Natural killer cell (primary cell): ENCODE measurements around the gene RTTN. TPM values are rescaled to one million over a fixed set of nuclear protein-coding genes. Genes with fewer than 3 reads are reported as not detected.

Source experiments
- ATAC-seq, 3 donors: fragments of 150-1000 bp in 2 of 3; fragments of 200-7000 bp in 1 of 3; cut with Tn5 transposase; 1 replicate in 1 of 3; 2 replicates in 2 of 3; pipeline ENCODE4 v1.10.0; 2021; ENCODE audit warnings: mild to moderate bottlenecking in 2 of 3, moderate library complexity in 2 of 3
- DNase-seq, 2 donors: peaks; one replicate each; pipeline versions ENCODE4 v3.0.0 to v3.0.0-alpha.2; 2013 to 2021; ENCODE audit warnings: mixed read lengths in 1 of 2
- H3K27ac ChIP-seq: one replicate; pipeline ENCODE4 v1.5.1; 2013; ENCODE audit warnings: mild to moderate bottlenecking, low read length
- H3K27me3 ChIP-seq: one replicate; pipeline ENCODE4 v1.6.1; 2013; ENCODE audit warnings: low read length; ENCODE audit not compliant: control insufficient read depth, insufficient read depth
- H3K36me3 ChIP-seq: one replicate; pipeline ENCODE4 v1.6.1; 2013; ENCODE audit warnings: low read length; ENCODE audit not compliant: control insufficient read depth, insufficient read depth
- H3K4me1 ChIP-seq: one replicate; pipeline ENCODE4 v1.6.1; 2013; ENCODE audit warnings: low read length; ENCODE audit not compliant: control insufficient read depth, insufficient read depth
- H3K4me3 ChIP-seq: one replicate; pipeline ENCODE4 v1.5.1; 2013; ENCODE audit warnings: low read length
- H3K9me3 ChIP-seq: one replicate; pipeline ENCODE4 v1.6.1; 2013; ENCODE audit warnings: low read length; ENCODE audit not compliant: control insufficient read depth, insufficient read depth
- H3K27ac Mint-ChIP-seq, 2 donors: one replicate each; pipeline ENCODE4 v1.8.0; 2022; ENCODE audit warnings: mild to moderate bottlenecking in 2 of 2, mixed read lengths in 2 of 2, moderate library complexity in 1 of 2
- H3K27me3 Mint-ChIP-seq, 2 donors: one replicate each; pipeline ENCODE4 v1.8.0; 2022; ENCODE audit warnings: low read depth in 2 of 2, mixed read lengths in 2 of 2
- H3K36me3 Mint-ChIP-seq: one replicate; pipeline ENCODE4 v1.8.0; 2022; ENCODE audit warnings: mixed read lengths
- H3K4me1 Mint-ChIP-seq, 2 donors: one replicate each; pipeline ENCODE4 v1.8.0; 2022; ENCODE audit warnings: mixed read lengths in 2 of 2
- H3K4me3 Mint-ChIP-seq: one replicate; pipeline ENCODE4 v1.8.0; 2022; ENCODE audit warnings: mild to moderate bottlenecking, moderate library complexity, mixed read lengths
- H3K9me3 Mint-ChIP-seq, 2 donors: one replicate each; pipeline ENCODE4 v1.8.0; 2022; ENCODE audit warnings: mixed read lengths in 2 of 2
- WGBS: methylation state at CpG from one replicate; pipeline ENCODE4 v1.1.7; 2013; ENCODE audit warnings: missing lambda C conversion rate; ENCODE audit not compliant: insufficient coverage; 5-methylcytosine and 5-hydroxymethylcytosine counted together
- intact Hi-C: fragments of 100-400 bp; cut with micrococcal nuclease; formaldehyde crosslinking; loops from one replicate; pipeline ENCODE4 v1.14.2; 2022
- total RNA-seq, 4 donors: library from RNA; stranded (reverse); fragments of 120-200 nt in 1 of 4; gene quantifications; one replicate each; pipeline versions ENCODE4 v1.2.3 to v1.2.4, GENCODE V29; 2013 to 2022
- TF ChIP-seq, protein P1 (sequence below): fragments of 200-600 bp; IDR thresholded peaks from one replicate; pipeline ENCODE4 v1.8.0; 2022; ENCODE audit warnings: antibody characterized with exemption

RTTN gene
- total RNA-seq, 3 donors from 2014 or later (not counting 1 experiment from before 2014, with no cell fraction given) = 33.0 to 41.0 (median 35.5) TPM

DNA sequence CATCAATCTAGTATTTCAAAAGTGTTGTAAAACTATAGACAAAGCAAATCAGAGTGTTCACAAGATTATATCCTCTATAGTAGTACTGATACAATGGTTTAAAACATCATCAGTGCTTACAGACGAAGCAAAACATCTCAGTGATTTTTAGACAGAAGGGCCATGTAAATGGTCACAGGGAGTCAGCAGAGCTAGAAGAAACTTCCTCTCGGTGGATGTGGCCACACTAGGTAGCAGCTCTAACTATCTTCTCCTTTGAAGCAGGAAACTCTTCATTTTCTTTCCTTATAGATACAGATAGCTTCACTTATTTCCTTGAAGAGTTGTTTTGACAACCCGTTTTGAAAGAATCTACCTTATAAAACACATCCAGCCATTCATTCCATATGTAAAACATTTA lies 177.4 kb downstream of the RTTN start:
- Histone ChIP-seq H3K27me3 (no peaks in the 10 kb centered on the region), H3K9me3 (no peaks in the 10 kb centered on the region), H3K4me1 (peaks cover 3% of the 10 kb centered on the region), H3K4me3 (no peak overlapping the region), H3K27ac (no peak overlapping the region), H3K36me3 (peaks cover 10% of the 10 kb centered on the region)
- DNase-seq (no peak), ATAC-seq (no peak)
- Mint-ChIP-seq H3K4me1 (peaks cover 12 to 21% of the 10 kb centered on the region in 2 donors), H3K4me3 (no peak overlapping the region), H3K27me3 (no peaks in the 10 kb centered on the region), H3K36me3 (peaks cover 33% of the 10 kb centered on the region), H3K27ac (no peak overlapping the region), H3K9me3 (no peaks in the 10 kb centered on the region)
- TF ChIP-seq, protein P1, sequence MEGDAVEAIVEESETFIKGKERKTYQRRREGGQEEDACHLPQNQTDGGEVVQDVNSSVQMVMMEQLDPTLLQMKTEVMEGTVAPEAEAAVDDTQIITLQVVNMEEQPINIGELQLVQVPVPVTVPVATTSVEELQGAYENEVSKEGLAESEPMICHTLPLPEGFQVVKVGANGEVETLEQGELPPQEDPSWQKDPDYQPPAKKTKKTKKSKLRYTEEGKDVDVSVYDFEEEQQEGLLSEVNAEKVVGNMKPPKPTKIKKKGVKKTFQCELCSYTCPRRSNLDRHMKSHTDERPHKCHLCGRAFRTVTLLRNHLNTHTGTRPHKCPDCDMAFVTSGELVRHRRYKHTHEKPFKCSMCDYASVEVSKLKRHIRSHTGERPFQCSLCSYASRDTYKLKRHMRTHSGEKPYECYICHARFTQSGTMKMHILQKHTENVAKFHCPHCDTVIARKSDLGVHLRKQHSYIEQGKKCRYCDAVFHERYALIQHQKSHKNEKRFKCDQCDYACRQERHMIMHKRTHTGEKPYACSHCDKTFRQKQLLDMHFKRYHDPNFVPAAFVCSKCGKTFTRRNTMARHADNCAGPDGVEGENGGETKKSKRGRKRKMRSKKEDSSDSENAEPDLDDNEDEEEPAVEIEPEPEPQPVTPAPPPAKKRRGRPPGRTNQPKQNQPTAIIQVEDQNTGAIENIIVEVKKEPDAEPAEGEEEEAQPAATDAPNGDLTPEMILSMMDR = no peak
- WGBS = 88% methylated on average over 3 of the region's 3 CpGs
- intact Hi-C loops = no loop called here

DNA sequence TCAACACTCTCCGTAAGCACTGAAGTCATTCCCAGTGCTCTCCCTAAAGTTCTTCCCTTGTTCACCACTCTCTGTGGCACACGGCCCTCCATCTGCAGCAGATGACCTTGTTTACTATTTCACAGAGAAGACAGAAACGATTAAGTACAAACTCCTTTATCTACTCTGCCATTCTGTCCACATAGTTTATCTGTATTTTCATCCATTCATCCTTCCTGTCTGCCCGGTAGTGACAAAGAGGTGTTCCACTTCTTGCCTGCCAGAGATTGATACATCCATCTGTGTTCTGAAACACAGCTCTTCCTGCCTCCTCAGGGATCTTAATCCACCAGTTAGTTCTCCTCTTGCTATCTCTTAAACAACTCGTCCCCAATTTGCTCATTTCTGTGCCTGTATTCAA lies 179.9 kb downstream of the RTTN start:
- intact Hi-C loops = no loop called here
- DNase-seq = no peak
- H3K9me3 ChIP-seq = no peaks in the 10 kb centered on the region
- H3K4me1 ChIP-seq = peaks cover 3% of the 10 kb centered on the region
- peaks cover 14 to 21% of the 10 kb centered on the region in 2 donors for H3K4me1 Mint-ChIP-seq
- peaks cover 37% of the 10 kb centered on the region for H3K36me3 Mint-ChIP-seq
- H3K27me3 ChIP-seq = no peaks in the 10 kb centered on the region
- no peak overlapping the region for H3K27ac ChIP-seq
- H3K9me3 Mint-ChIP-seq = no peaks in the 10 kb centered on the region
- WGBS = 79% methylated on average over 5 of the region's 5 CpGs
- no peaks in the 10 kb centered on the region for H3K27me3 Mint-ChIP-seq
- no peak overlapping the region for H3K4me3 ChIP-seq
- H3K36me3 ChIP-seq = peaks cover 15% of the 10 kb centered on the region
- H3K27ac Mint-ChIP-seq = no peak overlapping the region
- ATAC-seq = no peak
- no peak overlapping the region for H3K4me3 Mint-ChIP-seq
- TF ChIP-seq, protein P1 = no peak

DNA sequence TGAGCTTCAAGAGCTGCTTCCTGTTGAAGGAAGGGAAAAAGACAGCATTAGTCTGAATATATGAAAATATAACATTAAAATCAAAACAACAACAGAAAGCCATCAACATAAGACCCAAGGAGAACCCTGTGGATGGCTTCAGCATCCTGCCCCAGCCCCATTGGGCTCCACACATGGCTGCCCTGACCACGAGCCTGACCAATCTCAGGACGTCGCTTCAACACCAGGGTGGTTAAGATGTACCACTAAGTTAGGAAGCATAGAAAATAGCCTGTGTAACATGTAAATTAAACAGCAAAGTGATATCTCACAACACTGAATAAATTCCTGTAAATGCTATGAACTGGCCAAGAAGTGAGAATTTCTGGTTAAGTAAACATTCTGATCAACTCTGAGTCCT lies 180.7 kb downstream of the RTTN start:
- no peak for DNase-seq
- no peak overlapping the region for H3K27ac Mint-ChIP-seq
- H3K9me3 Mint-ChIP-seq = no peaks in the 10 kb centered on the region
- intact Hi-C loops = no loop called here
- H3K27me3 Mint-ChIP-seq = no peaks in the 10 kb centered on the region
- ATAC-seq = peak in 1 of 3 donors; percentile 60
- H3K36me3 Mint-ChIP-seq = peaks cover 37% of the 10 kb centered on the region
- no peak overlapping the region for H3K4me3 ChIP-seq
- no peak overlapping the region for H3K27ac ChIP-seq
- TF ChIP-seq, protein P1 = no peak
- H3K4me1 ChIP-seq = peaks cover 3% of the 10 kb centered on the region
- H3K36me3 ChIP-seq = peaks cover 20% of the 10 kb centered on the region
- H3K9me3 ChIP-seq = no peaks in the 10 kb centered on the region
- H3K4me1 Mint-ChIP-seq = peaks cover 14 to 21% of the 10 kb centered on the region in 2 donors
- H3K4me3 Mint-ChIP-seq = no peak overlapping the region
- WGBS = 48% methylated on average over 3 of the region's 3 CpGs
- no peaks in the 10 kb centered on the region for H3K27me3 ChIP-seq

DNA sequence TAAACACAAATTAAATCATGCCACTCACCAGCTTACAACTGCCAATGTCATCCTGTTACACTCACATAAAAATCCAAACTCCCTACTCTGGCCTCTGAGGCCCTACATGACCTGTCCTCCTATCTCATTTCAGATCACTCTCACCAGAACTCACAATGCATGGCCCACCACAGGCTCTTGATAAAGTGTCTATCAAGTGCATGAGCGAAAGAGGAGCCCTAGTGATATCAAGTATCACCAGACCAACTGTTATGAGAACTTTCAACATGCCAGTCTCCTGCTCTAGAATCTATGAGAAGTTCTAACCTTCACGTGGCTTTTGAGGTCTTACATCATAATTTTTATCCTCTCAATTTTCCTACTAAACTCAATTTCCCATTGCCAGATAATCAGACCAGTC lies 181.4 kb downstream of the RTTN start:
- Mint-ChIP-seq H3K4me3 (no peak overlapping the region), H3K9me3 (no peaks in the 10 kb centered on the region), H3K27ac (no peak overlapping the region), H3K36me3 (peaks cover 37% of the 10 kb centered on the region), H3K4me1 (peaks cover 14 to 19% of the 10 kb centered on the region in 2 donors), H3K27me3 (no peaks in the 10 kb centered on the region)
- DNase-seq (no peak), ATAC-seq (no peak)
- TF ChIP-seq, protein P1 = no peak
- Histone ChIP-seq H3K27me3 (no peaks in the 10 kb centered on the region), H3K27ac (no peak overlapping the region), H3K9me3 (no peaks in the 10 kb centered on the region), H3K36me3 (peaks cover 19% of the 10 kb centered on the region), H3K4me1 (peaks cover 3% of the 10 kb centered on the region), H3K4me3 (no peak overlapping the region)
- 96% methylated on average over 2 of the region's 2 CpGs for WGBS
- intact Hi-C loops = no loop called here
